ENCODE data around the gene ZCCHC14.

The ZCCHC14 gene

GRCh38 chr16:87492721-87493607 lies at the start of gene ZCCHC14:
Gene ZCCHC14, minus strand, starts transcription at chr16:87493024. Its CDS starts 786 bp downstream, at chr16:87492238.
- peak; percentile 100 for DNase-seq

- DNase-seq: no peak
Measured at GRCh38 chr16:87541872-87542234, 49.0 kb upstream of the ZCCHC14 start.

- DNase-seq: no peak
Measured at GRCh38 chr16:87541147-87541871, 48.5 kb upstream of the ZCCHC14 start.

GRCh38 chr16:87540897-87541146 lies 48.0 kb upstream of the ZCCHC14 start:
- DNase-seq: no peak

GRCh38 chr16:87540072-87540896 lies 47.5 kb upstream of the ZCCHC14 start:
- DNase-seq: no peak

GRCh38 chr16:87539113-87539512 lies 46.3 kb upstream of the ZCCHC14 start:
- DNase-seq: no peak

GRCh38 chr16:87538594-87538993 lies 45.8 kb upstream of the ZCCHC14 start:
- peak; percentile 24 for DNase-seq

GRCh38 chr16:87538160-87538559 lies 45.3 kb upstream of the ZCCHC14 start:
- no peak for DNase-seq

- no peak for DNase-seq
Measured at GRCh38 chr16:87536795-87537142, 43.9 kb upstream of the ZCCHC14 start.

- DNase-seq: no peak
Measured at GRCh38 chr16:87535855-87536794, 43.3 kb upstream of the ZCCHC14 start.

GRCh38 chr16:87535457-87535854 lies 42.6 kb upstream of the ZCCHC14 start:
- no peak for DNase-seq

- DNase-seq: no peak
Measured at GRCh38 chr16:87534751-87535150, 41.9 kb upstream of the ZCCHC14 start.

- no peak for DNase-seq
Measured at GRCh38 chr16:87534030-87534653, 41.3 kb upstream of the ZCCHC14 start.

- no peak for DNase-seq
Measured at GRCh38 chr16:87533061-87533460, 40.2 kb upstream of the ZCCHC14 start.

GRCh38 chr16:87531418-87531817 lies 38.6 kb upstream of the ZCCHC14 start:
- no peak for DNase-seq

- no peak for DNase-seq
Measured at GRCh38 chr16:87528690-87529579, 36.1 kb upstream of the ZCCHC14 start.

- DNase-seq: no peak
Measured at GRCh38 chr16:87527055-87527724, 34.4 kb upstream of the ZCCHC14 start.

GRCh38 chr16:87526238-87526947 lies 33.6 kb upstream of the ZCCHC14 start:
- no peak for DNase-seq

- DNase-seq: no peak
Measured at GRCh38 chr16:87525352-87525751, 32.5 kb upstream of the ZCCHC14 start.

GRCh38 chr16:87524407-87524806 lies 31.6 kb upstream of the ZCCHC14 start:
- no peak for DNase-seq
